ENCODE measurements around the gene IFT52. TPM values are rescaled to one million over a fixed set of nuclear protein-coding genes. Genes with fewer than 3 reads are reported as not detected.

The IFT52 gene
- total RNA-seq, 2 donors from 2014 or later, result 12.6 to 19.2 TPM

GRCh38 chr20:43544501-43544900, 46.2 kb upstream of the IFT52 start:
- TF ChIP-seq, protein P1, sequence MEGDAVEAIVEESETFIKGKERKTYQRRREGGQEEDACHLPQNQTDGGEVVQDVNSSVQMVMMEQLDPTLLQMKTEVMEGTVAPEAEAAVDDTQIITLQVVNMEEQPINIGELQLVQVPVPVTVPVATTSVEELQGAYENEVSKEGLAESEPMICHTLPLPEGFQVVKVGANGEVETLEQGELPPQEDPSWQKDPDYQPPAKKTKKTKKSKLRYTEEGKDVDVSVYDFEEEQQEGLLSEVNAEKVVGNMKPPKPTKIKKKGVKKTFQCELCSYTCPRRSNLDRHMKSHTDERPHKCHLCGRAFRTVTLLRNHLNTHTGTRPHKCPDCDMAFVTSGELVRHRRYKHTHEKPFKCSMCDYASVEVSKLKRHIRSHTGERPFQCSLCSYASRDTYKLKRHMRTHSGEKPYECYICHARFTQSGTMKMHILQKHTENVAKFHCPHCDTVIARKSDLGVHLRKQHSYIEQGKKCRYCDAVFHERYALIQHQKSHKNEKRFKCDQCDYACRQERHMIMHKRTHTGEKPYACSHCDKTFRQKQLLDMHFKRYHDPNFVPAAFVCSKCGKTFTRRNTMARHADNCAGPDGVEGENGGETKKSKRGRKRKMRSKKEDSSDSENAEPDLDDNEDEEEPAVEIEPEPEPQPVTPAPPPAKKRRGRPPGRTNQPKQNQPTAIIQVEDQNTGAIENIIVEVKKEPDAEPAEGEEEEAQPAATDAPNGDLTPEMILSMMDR (IDR thresholded peaks at IDR 0.05), result no peak
- H3K4me1 ChIP-seq, result no peaks in the 10 kb centered on the region
- DNase-seq, result no peak
- H3K9me3 ChIP-seq, result no peaks in the 10 kb centered on the region
- H3K4me3 ChIP-seq, result no peak overlapping the region
- H3K27me3 ChIP-seq, result no peaks in the 10 kb centered on the region
- H3K27ac ChIP-seq, result no peak overlapping the region
- H3K9ac ChIP-seq (ENCODE audit: low read depth in 2 of 2, low read length in 2 of 2), result no peak overlapping the region
- intact Hi-C loops (cut with DNase I), result no loop called here
- no peaks in the 10 kb centered on the region for H3K36me3 ChIP-seq

DNA sequence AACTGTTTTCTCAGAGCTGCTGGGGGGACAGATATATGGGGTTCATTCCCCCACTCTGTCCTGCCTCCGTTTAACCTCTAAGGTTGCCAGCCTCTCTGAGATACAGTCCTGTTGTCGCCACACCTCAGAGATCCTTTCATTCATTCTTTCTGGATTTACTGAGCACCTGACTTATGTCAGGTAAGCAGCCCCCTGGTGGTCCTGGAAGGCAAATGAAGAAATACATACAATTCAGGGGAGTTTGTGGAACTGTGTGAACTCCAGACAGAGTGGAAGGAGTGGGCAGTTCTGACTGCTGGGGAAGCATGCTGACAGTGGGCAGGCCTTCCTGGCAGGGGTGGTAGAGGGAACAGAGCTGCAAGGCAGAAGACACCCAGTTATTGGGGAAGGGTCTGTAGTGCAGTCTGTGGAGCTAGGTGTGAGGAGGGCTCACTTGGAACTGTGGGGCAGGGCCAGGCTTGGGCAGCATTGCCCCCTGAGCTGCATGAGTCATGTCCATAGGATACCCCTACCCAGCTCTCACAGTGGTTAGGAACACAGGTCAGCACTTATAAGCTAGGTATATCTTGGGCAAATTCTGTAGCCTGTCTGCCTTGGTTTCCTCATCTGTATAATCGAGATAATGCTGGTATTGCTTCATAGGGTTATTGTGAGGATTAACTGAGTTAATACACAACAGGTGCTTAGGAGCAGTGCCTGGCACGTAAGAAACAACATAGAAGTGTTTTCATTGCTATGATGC, 44.7 kb upstream of the IFT52 start:
- H3K4me1 ChIP-seq, result no peaks in the 10 kb centered on the region
- H3K27me3 ChIP-seq, result no peaks in the 10 kb centered on the region
- no peaks in the 10 kb centered on the region for H3K9me3 ChIP-seq
- no peak overlapping the region for H3K27ac ChIP-seq
- intact Hi-C loops (cut with DNase I), result no loop called here
- no peak overlapping the region for H3K9ac ChIP-seq (ENCODE audit: low read depth in 2 of 2, low read length in 2 of 2)
- TF ChIP-seq, protein P1 (IDR thresholded peaks at IDR 0.05), result no peak
- H3K4me3 ChIP-seq, result no peak overlapping the region
- DNase-seq, result no peak
- no peaks in the 10 kb centered on the region for H3K36me3 ChIP-seq

GRCh38 chr20:43548273-43548880, 42.4 kb upstream of the IFT52 start:
- TF ChIP-seq, protein P1 (IDR thresholded peaks at IDR 0.05), result no peak
- Histone ChIP-seq H3K27me3 (no peaks in the 10 kb centered on the region), H3K4me1 (no peaks in the 10 kb centered on the region), H3K9me3 (no peaks in the 10 kb centered on the region), H3K4me3 (no peak overlapping the region), H3K36me3 (no peaks in the 10 kb centered on the region), H3K27ac (no peak overlapping the region), H3K9ac (ENCODE audit: low read depth in 2 of 2, low read length in 2 of 2) (no peak overlapping the region)
- intact Hi-C loops (cut with DNase I), result no loop called here
- no peak for DNase-seq

- intact Hi-C loops (cut with DNase I), result no loop called here
- no peaks in the 10 kb centered on the region for H3K36me3 ChIP-seq
- H3K9me3 ChIP-seq, result no peaks in the 10 kb centered on the region
- TF ChIP-seq, protein P1 (IDR thresholded peaks at IDR 0.05), result no peak
- H3K9ac ChIP-seq (ENCODE audit: low read depth in 2 of 2, low read length in 2 of 2), result no peak overlapping the region
- H3K4me1 ChIP-seq, result no peaks in the 10 kb centered on the region
- H3K4me3 ChIP-seq, result no peak overlapping the region
- no peaks in the 10 kb centered on the region for H3K27me3 ChIP-seq
- no peak for DNase-seq
- no peak overlapping the region for H3K27ac ChIP-seq
Measured at GRCh38 chr20:43549416-43550065, 41.2 kb upstream of the IFT52 start.

GRCh38 chr20:43550456-43550855, 40.3 kb upstream of the IFT52 start:
- peak; percentile 53 for DNase-seq
- no peaks in the 10 kb centered on the region for H3K9me3 ChIP-seq

More at GRCh38 chr20:43550456-43550855, 40.3 kb upstream of the IFT52 start:
- intact Hi-C loops (cut with DNase I), result no loop called here
- Histone ChIP-seq H3K4me1 (no peaks in the 10 kb centered on the region), H3K36me3 (no peaks in the 10 kb centered on the region), H3K27ac (no peak overlapping the region), H3K27me3 (no peaks in the 10 kb centered on the region), H3K9ac (ENCODE audit: low read depth in 2 of 2, low read length in 2 of 2) (peak overlapping the region in 1 of 2 donors; percentile 3), H3K4me3 (no peak overlapping the region)
- TF ChIP-seq, protein P1 (IDR thresholded peaks at IDR 0.05), result no peak

Data from colonic mucosa (tissue), 4 donors.